ENCODE results near the gene LRRC41.

DNA sequence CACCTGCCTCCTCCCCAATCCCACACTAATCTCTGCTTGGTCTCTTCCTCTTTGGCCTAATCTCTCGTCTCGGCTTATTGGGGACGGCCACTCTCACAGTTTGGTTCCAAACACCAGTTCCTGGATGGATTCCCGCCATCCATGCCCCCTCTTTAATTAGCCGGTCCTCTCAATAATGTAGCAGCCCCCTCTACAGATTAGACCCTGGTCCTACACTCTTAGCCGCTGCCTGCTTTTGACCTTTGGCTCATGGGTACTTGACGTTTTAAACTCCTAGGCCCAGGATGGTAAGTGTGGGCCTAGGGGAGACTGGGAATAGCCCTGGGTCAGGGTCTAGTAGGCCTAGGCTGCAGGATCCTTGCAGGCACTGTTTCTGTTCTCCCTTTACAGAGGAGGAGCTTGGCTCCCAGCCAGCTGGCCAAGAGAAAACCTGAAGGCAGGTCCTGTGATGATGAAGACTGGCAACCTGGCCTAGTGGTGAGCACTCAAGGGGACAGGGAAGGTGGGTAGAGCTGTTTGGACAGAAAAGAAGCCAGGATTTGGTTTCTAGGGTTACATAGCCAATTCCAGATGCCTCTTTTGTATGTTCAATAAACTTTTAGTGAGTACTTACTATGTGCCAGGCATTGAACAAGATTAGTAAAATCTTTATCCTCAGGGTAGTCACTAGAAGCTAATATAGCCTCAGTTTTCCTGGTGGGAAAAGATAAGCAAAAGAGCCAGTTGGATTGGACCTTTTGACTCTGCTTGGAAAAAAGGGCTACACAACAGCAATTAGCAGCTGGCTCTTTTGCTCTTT, 55.1 kb downstream of the LRRC41 start:
- TF ChIP-seq CHD2 (IDR thresholded peaks at IDR 0.05; ENCODE audit: low read length, partially characterized antibody) = no peak
- TF ChIP-seq, protein P1, sequence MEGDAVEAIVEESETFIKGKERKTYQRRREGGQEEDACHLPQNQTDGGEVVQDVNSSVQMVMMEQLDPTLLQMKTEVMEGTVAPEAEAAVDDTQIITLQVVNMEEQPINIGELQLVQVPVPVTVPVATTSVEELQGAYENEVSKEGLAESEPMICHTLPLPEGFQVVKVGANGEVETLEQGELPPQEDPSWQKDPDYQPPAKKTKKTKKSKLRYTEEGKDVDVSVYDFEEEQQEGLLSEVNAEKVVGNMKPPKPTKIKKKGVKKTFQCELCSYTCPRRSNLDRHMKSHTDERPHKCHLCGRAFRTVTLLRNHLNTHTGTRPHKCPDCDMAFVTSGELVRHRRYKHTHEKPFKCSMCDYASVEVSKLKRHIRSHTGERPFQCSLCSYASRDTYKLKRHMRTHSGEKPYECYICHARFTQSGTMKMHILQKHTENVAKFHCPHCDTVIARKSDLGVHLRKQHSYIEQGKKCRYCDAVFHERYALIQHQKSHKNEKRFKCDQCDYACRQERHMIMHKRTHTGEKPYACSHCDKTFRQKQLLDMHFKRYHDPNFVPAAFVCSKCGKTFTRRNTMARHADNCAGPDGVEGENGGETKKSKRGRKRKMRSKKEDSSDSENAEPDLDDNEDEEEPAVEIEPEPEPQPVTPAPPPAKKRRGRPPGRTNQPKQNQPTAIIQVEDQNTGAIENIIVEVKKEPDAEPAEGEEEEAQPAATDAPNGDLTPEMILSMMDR (IDR thresholded peaks at IDR 0.05) = peak; percentile 27; the same call in 1 of the 2 replicates
- TF ChIP-seq, protein P2, sequence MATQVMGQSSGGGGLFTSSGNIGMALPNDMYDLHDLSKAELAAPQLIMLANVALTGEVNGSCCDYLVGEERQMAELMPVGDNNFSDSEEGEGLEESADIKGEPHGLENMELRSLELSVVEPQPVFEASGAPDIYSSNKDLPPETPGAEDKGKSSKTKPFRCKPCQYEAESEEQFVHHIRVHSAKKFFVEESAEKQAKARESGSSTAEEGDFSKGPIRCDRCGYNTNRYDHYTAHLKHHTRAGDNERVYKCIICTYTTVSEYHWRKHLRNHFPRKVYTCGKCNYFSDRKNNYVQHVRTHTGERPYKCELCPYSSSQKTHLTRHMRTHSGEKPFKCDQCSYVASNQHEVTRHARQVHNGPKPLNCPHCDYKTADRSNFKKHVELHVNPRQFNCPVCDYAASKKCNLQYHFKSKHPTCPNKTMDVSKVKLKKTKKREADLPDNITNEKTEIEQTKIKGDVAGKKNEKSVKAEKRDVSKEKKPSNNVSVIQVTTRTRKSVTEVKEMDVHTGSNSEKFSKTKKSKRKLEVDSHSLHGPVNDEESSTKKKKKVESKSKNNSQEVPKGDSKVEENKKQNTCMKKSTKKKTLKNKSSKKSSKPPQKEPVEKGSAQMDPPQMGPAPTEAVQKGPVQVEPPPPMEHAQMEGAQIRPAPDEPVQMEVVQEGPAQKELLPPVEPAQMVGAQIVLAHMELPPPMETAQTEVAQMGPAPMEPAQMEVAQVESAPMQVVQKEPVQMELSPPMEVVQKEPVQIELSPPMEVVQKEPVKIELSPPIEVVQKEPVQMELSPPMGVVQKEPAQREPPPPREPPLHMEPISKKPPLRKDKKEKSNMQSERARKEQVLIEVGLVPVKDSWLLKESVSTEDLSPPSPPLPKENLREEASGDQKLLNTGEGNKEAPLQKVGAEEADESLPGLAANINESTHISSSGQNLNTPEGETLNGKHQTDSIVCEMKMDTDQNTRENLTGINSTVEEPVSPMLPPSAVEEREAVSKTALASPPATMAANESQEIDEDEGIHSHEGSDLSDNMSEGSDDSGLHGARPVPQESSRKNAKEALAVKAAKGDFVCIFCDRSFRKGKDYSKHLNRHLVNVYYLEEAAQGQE (IDR thresholded peaks at IDR 0.05; ENCODE audit: low read depth, low read length) = no peak

Data from SK-N-SH (cell line).